HepG2 (cell line): ENCODE measurements around the gene PTK7. TPM values are rescaled to one million over a fixed set of nuclear protein-coding genes. Genes with fewer than 3 reads are reported as not detected.

Source experiments
- HIVEP1 ChIP-seq: sonication (generic); formaldehyde crosslinking; IDR thresholded peaks from 2 replicates; pipeline ENCODE4 v1.4.0; 2020; ENCODE audit warnings: mild to moderate bottlenecking, missing genetic modification reagents
- KDM3A ChIP-seq: IDR thresholded peaks from 2 replicates; pipeline ENCODE4 v1.6.1; 2018; ENCODE audit warnings: low read depth, missing compliant biosample characterization
- ONECUT2 ChIP-seq: sonication (generic); formaldehyde crosslinking; IDR thresholded peaks from 2 replicates; pipeline ENCODE4 v1.4.0; 2020; ENCODE audit warnings: missing genetic modification reagents
- PHF5A ChIP-seq: IDR thresholded peaks from one replicate; pipeline ENCODE4 v1.6.1; 2018; ENCODE audit warnings: low read depth, missing genetic modification reagents; ENCODE audit not compliant: unreplicated experiment
- SAP130 ChIP-seq: IDR thresholded peaks from 2 replicates; pipeline ENCODE4 v1.6.1; 2016; ENCODE audit warnings: low read depth
- ZNF101 ChIP-seq: sonication (generic); formaldehyde crosslinking; IDR thresholded peaks from 2 replicates; pipeline ENCODE4 v1.4.0; 2020; ENCODE audit warnings: mild to moderate bottlenecking, low read depth, missing genetic modification reagents, borderline replicate concordance
- ZNF264 ChIP-seq: sonication (generic); formaldehyde crosslinking; IDR thresholded peaks from 2 replicates; pipeline ENCODE4 v1.4.0; 2020; ENCODE audit warnings: missing genetic modification reagents
- ZNF451 ChIP-seq: sonication (generic); formaldehyde crosslinking; IDR thresholded peaks from 2 replicates; pipeline ENCODE4 v1.5.0; 2020; ENCODE audit warnings: mild to moderate bottlenecking, missing genetic modification reagents
- polyA plus RNA-seq, 8 experiments: library from polyadenylated mRNA; depleted of rRNA in 3 of 8; stranded (reverse) in 7 of 8; unstranded in 1 of 8; fragments of >200 nt; fragmentation: Illumina TruSeq in 4 of 8; extraction: Trizol in 4 of 8; gene quantifications; 2 replicates each; pipeline versions ENCODE4 v1.2.1 to v1.2.3, GENCODE V29; 2011 to 2016; ENCODE audit warnings: low read depth in 4 of 8, missing spikeins in 1 of 8, mixed read lengths in 1 of 8; ENCODE audit not compliant: insufficient read depth in 1 of 8
- total RNA-seq, 5 experiments: library from RNA; depleted of rRNA; stranded (reverse); fragments of >200 nt; fragmentation: Illumina TruSeq; extraction: Trizol; gene quantifications; 2 replicates each; pipeline ENCODE4 v1.2.3, GENCODE V29; 2016; ENCODE audit warnings: low read depth in 1 of 5
- TF ChIP-seq, protein P1 (sequence below), 2 experiments: sonication (generic) in 1 of 2; formaldehyde crosslinking in 1 of 2; IDR thresholded peaks; 2 replicates each; pipeline versions ENCODE4 v1.6.1 to v1.9.0; 2014 to 2022; ENCODE audit warnings: antibody characterized with exemption in 1 of 2, borderline replicate concordance in 1 of 2, inconsistent platforms in 1 of 2, low read depth in 1 of 2, missing genetic modification reagents in 1 of 2
- TF ChIP-seq, protein P2 (sequence below): sonication (generic); formaldehyde crosslinking; IDR thresholded peaks from 2 replicates; pipeline ENCODE4 v1.9.0; 2021; ENCODE audit warnings: missing genetic modification reagents, mild to moderate bottlenecking, borderline replicate concordance
- TF ChIP-seq, protein P3 (sequence below): sonication (generic); formaldehyde crosslinking; IDR thresholded peaks from one replicate; pipeline ENCODE4 v1.5.1; 2020; ENCODE audit warnings: mild to moderate bottlenecking, missing genetic modification reagents; ENCODE audit errors: not compliant biosample characterization

The PTK7 gene
- total and polyA plus RNA-seq, 2 of the 13 experiments (the other 11 are each of a cell fraction or from before 2014, with no cell fraction given) = 98.5 to 99.8 TPM

DNA sequence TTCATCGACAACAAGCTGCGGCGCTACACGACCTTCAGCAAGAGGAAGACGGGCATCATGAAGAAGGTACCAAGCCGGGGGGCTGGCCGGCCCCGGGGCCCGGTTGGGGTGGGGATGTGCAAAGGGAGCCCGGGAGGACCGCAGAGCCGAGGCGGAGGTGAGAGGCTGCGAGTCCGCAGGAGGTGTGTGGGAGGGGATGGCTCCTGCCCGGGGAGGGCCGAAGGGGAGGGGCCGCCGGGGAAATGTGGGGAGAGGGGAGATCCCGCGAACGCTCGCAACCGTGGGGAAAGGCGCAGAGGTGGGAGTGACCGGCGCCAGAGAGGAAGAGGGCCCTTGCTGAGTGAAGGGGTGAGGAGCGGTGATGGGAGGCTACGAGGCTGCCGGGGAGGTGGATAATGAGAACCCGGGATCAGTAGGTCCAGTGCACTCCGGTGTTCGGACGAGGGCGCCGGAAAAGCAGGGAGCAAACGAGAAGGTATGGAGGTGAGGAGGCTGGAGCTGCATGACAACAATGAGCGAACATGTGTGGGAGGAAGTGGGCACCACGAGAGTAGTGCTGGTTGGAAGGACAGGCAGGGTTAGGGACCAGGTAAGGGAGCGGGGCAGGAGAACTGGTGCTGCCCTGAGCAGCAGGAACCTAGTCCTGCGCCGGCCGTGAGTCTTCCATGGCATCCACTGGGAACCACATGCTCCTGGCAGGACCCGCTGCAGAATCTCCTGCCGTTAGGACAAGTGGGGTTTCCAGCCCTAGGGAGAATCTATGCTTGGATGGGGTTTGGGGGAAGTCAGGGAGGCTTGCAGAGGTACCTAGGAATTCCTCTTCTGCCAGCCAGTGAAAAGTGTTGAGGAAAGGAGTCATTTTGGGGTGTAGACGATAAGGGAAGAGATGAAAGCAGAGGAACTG lies 96.2 kb downstream of the PTK7 start (continued):
- TF ChIP-seq, protein P1, sequence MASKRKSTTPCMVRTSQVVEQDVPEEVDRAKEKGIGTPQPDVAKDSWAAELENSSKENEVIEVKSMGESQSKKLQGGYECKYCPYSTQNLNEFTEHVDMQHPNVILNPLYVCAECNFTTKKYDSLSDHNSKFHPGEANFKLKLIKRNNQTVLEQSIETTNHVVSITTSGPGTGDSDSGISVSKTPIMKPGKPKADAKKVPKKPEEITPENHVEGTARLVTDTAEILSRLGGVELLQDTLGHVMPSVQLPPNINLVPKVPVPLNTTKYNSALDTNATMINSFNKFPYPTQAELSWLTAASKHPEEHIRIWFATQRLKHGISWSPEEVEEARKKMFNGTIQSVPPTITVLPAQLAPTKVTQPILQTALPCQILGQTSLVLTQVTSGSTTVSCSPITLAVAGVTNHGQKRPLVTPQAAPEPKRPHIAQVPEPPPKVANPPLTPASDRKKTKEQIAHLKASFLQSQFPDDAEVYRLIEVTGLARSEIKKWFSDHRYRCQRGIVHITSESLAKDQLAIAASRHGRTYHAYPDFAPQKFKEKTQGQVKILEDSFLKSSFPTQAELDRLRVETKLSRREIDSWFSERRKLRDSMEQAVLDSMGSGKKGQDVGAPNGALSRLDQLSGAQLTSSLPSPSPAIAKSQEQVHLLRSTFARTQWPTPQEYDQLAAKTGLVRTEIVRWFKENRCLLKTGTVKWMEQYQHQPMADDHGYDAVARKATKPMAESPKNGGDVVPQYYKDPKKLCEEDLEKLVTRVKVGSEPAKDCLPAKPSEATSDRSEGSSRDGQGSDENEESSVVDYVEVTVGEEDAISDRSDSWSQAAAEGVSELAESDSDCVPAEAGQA (IDR thresholded peaks at IDR 0.05; ENCODE audit: low read depth) = no peak
- TF ChIP-seq, protein P1 (CRISPR knock-in tag; IDR thresholded peaks at IDR 0.05; ENCODE audit: borderline replicate concordance) = no peak
- TF ChIP-seq, protein P2, sequence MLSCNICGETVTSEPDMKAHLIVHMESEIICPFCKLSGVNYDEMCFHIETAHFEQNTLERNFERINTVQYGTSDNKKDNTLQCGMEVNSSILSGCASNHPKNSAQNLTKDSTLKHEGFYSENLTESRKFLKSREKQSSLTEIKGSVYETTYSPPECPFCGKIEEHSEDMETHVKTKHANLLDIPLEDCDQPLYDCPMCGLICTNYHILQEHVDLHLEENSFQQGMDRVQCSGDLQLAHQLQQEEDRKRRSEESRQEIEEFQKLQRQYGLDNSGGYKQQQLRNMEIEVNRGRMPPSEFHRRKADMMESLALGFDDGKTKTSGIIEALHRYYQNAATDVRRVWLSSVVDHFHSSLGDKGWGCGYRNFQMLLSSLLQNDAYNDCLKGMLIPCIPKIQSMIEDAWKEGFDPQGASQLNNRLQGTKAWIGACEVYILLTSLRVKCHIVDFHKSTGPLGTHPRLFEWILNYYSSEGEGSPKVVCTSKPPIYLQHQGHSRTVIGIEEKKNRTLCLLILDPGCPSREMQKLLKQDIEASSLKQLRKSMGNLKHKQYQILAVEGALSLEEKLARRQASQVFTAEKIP (CRISPR knock-in tag) = no peak
- TF ChIP-seq ZNF101 (CRISPR knock-in tag) (no peak), HIVEP1 (no peak; the same call in 1 of the 2 replicates), SAP130 (CRISPR knock-in tag) (no peak; the same call in 1 of the 2 replicates), KDM3A (CRISPR knock-in tag) (peak; percentile 57; the same call in 1 of the 2 replicates), ZNF264 (CRISPR knock-in tag) (no peak), ZNF451 (no peak), ONECUT2 (no peak), PHF5A (CRISPR knock-in tag) (no peak)
- TF ChIP-seq, protein P3, sequence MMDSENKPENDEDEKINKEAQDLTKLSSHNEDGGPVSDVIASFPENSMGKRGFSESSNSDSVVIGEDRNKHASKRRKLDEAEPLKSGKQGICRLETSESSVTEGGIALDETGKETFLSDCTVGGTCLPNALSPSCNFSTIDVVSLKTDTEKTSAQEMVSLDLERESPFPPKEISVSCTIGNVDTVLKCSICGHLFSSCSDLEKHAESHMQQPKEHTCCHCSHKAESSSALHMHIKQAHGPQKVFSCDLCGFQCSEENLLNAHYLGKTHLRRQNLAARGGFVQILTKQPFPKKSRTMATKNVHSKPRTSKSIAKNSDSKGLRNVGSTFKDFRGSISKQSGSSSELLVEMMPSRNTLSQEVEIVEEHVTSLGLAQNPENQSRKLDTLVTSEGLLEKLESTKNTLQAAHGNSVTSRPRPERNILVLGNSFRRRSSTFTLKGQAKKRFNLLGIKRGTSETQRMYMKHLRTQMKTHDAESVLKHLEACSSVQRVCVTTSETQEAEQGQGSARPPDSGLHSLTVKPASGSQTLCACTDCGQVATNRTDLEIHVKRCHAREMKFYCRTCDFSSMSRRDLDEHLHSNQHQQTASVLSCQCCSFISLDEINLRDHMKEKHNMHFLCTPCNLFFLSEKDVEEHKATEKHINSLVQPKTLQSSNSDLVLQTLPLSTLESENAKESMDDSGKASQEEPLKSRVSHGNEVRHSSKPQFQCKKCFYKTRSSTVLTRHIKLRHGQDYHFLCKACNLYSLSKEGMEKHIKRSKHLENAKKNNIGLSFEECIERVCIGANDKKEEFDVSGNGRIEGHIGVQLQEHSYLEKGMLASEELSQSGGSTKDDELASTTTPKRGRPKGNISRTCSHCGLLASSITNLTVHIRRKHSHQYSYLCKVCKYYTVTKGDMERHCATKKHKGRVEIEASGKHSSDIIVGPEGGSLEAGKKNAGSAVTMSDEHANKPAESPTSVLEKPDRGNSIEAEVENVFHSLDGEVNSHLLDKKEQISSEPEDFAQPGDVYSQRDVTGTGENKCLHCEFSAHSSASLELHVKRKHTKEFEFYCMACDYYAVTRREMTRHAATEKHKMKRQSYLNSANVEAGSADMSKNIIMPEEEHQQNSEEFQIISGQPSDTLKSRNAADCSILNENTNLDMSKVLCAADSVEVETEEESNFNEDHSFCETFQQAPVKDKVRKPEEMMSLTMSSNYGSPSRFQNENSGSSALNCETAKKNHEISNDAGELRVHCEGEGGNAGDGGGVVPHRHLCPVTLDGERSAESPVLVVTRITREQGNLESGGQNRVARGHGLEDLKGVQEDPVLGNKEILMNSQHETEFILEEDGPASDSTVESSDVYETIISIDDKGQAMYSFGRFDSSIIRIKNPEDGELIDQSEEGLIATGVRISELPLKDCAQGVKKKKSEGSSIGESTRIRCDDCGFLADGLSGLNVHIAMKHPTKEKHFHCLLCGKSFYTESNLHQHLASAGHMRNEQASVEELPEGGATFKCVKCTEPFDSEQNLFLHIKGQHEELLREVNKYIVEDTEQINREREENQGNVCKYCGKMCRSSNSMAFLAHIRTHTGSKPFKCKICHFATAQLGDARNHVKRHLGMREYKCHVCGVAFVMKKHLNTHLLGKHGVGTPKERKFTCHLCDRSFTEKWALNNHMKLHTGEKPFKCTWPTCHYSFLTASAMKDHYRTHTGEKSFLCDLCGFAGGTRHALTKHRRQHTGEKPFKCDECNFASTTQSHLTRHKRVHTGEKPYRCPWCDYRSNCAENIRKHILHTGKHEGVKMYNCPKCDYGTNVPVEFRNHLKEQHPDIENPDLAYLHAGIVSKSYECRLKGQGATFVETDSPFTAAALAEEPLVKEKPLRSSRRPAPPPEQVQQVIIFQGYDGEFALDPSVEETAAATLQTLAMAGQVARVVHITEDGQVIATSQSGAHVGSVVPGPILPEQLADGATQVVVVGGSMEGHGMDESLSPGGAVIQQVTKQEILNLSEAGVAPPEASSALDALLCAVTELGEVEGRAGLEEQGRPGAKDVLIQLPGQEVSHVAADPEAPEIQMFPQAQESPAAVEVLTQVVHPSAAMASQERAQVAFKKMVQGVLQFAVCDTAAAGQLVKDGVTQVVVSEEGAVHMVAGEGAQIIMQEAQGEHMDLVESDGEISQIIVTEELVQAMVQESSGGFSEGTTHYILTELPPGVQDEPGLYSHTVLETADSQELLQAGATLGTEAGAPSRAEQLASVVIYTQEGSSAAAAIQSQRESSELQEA (CRISPR knock-in tag) = no peak
